HCT116 (cell line): ENCODE measurements around the gene HOGA1. TPM values are rescaled to one million over a fixed set of nuclear protein-coding genes. Genes with fewer than 3 reads are reported as not detected.
A peak's percentile ranks its signal among the peaks of the same experiment; 100 is the strongest.
"Not testable (repeated sequence)": the region's sequence is repeated elsewhere in the genome, so short reads cannot be mapped to it uniquely, and the experiment has no call there.

Source experiments
- ATAC-seq: fragments of 200-7000 bp; cut with Tn5 transposase; 2 replicates; pipeline ENCODE4 v1.9.1; 2020; ENCODE audit warnings: mild to moderate bottlenecking, moderate library complexity
- BruUV-seq: library from RNA; stranded (reverse); fragments of 400-500 nt; replicated peaks from 2 replicates; lab custom pipeline; 2021; lab: Mats Ljungman, UMichigan
- CTCF ChIA-PET: fragments of 300-600 bp; sonication (Branson Sonifier 250); formaldehyde crosslinking; loops from one replicate; lab custom pipeline; 2021; ENCODE audit warnings: antibody characterized with exemption; lab: Charles Lee
- POLR2A ChIA-PET: fragments of 300-600, 350-600 bp; sonication (Branson Sonifier 250); formaldehyde crosslinking; loops from one replicate; lab custom pipeline; 2021; ENCODE audit warnings: antibody characterized with exemption; lab: Charles Lee
- RAD21 ChIA-PET, 2 experiments: fragments of 300-600 bp; sonication (Branson Sonifier 250); formaldehyde crosslinking; loops; one replicate each; lab custom pipeline; 2023; ENCODE audit warnings: low total read pairs in 2 of 2; ENCODE audit not compliant: uncharacterized antibody in 2 of 2, unreplicated experiment in 2 of 2, low non-redundant PET in 1 of 2; lab: Charles Lee
- DNase-seq: peaks from one replicate; pipeline ENCODE4 v3.0.0-alpha.2; 2010; ENCODE audit warnings: low read depth, low spot score
- H2AFZ ChIP-seq: fragments of 200-600 bp; shearing (Covaris generic), sonication (generic); 2 replicates; pipeline ENCODE4 v1.6.1; 2017; ENCODE audit warnings: low read depth, mixed run types, mixed read lengths, antibody characterized with exemption, low read length; ENCODE audit not compliant: poor library complexity, severe bottlenecking
- H3K27ac ChIP-seq: 2 replicates; pipeline ENCODE4 v1.5.1; 2012; ENCODE audit warnings: low read depth, low read length
- H3K27me3 ChIP-seq: fragments of 200-600 bp; sonication (generic); 2 replicates; pipeline ENCODE4 v1.6.1; 2016; ENCODE audit warnings: mixed run types, low read length, mixed read lengths; ENCODE audit not compliant: insufficient read depth
- H3K36me3 ChIP-seq, 2 experiments: fragments of 200-500 bp in 1 of 2; fragments of 200-600 bp in 1 of 2; sonication (Bioruptor generic) in 1 of 2; sonication (generic) in 1 of 2; 2 replicates each; pipeline versions ENCODE4 v1.5.1 to v1.6.1; 2014 to 2016; ENCODE audit warnings: low read length in 2 of 2, inconsistent platforms in 1 of 2, mixed read lengths in 1 of 2, mixed run types in 1 of 2; ENCODE audit not compliant: insufficient read depth in 2 of 2, control insufficient read depth in 1 of 2
- H3K4me1 ChIP-seq, 2 experiments: fragments of 200-600 bp in 1 of 2; sonication (generic) in 1 of 2; 2 replicates each; pipeline versions ENCODE4 v1.5.1 to v1.6.1; 2012 to 2017; ENCODE audit warnings: low read length in 2 of 2, inconsistent platforms in 1 of 2, mild to moderate bottlenecking in 1 of 2, mixed read lengths in 1 of 2, mixed run types in 1 of 2, moderate library complexity in 1 of 2; ENCODE audit not compliant: insufficient read depth in 2 of 2, control insufficient read depth in 1 of 2
- H3K4me2 ChIP-seq: fragments of 200-600 bp; sonication (generic); 2 replicates; pipeline ENCODE4 v1.6.1; 2017; ENCODE audit warnings: mixed run types, low read length, mixed read lengths
- H3K4me3 ChIP-seq, 2 experiments: fragments of 200-600 bp in 1 of 2; sonication (generic) in 1 of 2; replicated peaks in 1 of 2; 2 replicates each; pipeline ENCODE4 v1.5.1; 2011 to 2016; ENCODE audit warnings: low read length in 2 of 2, control low read depth in 1 of 2, low read depth in 1 of 2, mild to moderate bottlenecking in 1 of 2, mixed read lengths in 1 of 2, mixed run types in 1 of 2
- H3K79me2 ChIP-seq: fragments of 200-600 bp; sonication (generic); 2 replicates; pipeline ENCODE4 v1.6.1; 2017; ENCODE audit warnings: mild to moderate bottlenecking, mixed run types, low read length, moderate library complexity, mixed read lengths; ENCODE audit not compliant: insufficient read depth
- H3K9ac ChIP-seq: fragments of 200-600 bp; sonication (generic); 2 replicates; pipeline ENCODE4 v1.6.1; 2016; ENCODE audit warnings: low read length, mixed read lengths
- H3K9me2 ChIP-seq: fragments of 200-600 bp; sonication (generic), shearing (Covaris generic); 2 replicates; pipeline ENCODE4 v1.6.1; 2017; ENCODE audit warnings: mixed run types, mild to moderate bottlenecking, moderate library complexity; ENCODE audit not compliant: insufficient read depth
- H3K9me3 ChIP-seq, 2 experiments: fragments of 200-500 bp in 1 of 2; fragments of 200-600 bp in 1 of 2; sonication (Bioruptor generic) in 1 of 2; sonication (generic) in 1 of 2; 2 replicates each; pipeline ENCODE4 v1.6.1; 2014 to 2017; ENCODE audit warnings: low read length in 2 of 2, mixed read lengths in 2 of 2, inconsistent platforms in 1 of 2, low read depth in 1 of 2, mild to moderate bottlenecking in 1 of 2, mixed run types in 1 of 2, moderate library complexity in 1 of 2; ENCODE audit not compliant: control insufficient read depth in 1 of 2, insufficient read depth in 1 of 2
- H4K20me1 ChIP-seq: fragments of 200-600 bp; sonication (generic), shearing (Covaris generic); 2 replicates; pipeline ENCODE4 v1.6.1; 2017; ENCODE audit warnings: mixed run types, mild to moderate bottlenecking, moderate library complexity; ENCODE audit not compliant: insufficient read depth
- ATF3 ChIP-seq: IDR thresholded peaks from 2 replicates; pipeline ENCODE4 v1.6.1; 2012
- FOSL1 ChIP-seq: IDR thresholded peaks from 2 replicates; pipeline ENCODE4 v1.6.1; 2012; ENCODE audit warnings: low read depth
- POLR2A ChIP-seq: IDR thresholded peaks from 2 replicates; pipeline ENCODE4 v1.7.0; 2011; ENCODE audit warnings: borderline replicate concordance; ENCODE audit not compliant: insufficient read depth, insufficient read length; ENCODE audit errors: extremely low read depth
- TCF7L2 ChIP-seq: IDR thresholded peaks from 2 replicates; pipeline ENCODE4 v1.7.0; 2011; ENCODE audit warnings: borderline replicate concordance, inconsistent platforms; ENCODE audit not compliant: insufficient read depth, insufficient read length; ENCODE audit errors: extremely low read depth
- ZFX ChIP-seq: fragments of 450-650 bp; IDR thresholded peaks from 2 replicates; pipeline ENCODE4 v1.6.1; 2017
- intact Hi-C: fragments of 100-400 bp; cut with micrococcal nuclease; formaldehyde crosslinking; loops from 2 replicates; pipeline ENCODE4 v1.10.0; 2022
- total RNA-seq: library from RNA; stranded (reverse); gene quantifications from one replicate; pipeline ENCODE4 v1.2.1, GENCODE V29; 2021; ENCODE audit not compliant: unreplicated experiment

HOGA1 gene
- total RNA-seq, 1 experiment from 2014 or later: 1.6 TPM

- no peaks in the 10 kb centered on the region for H3K27me3 ChIP-seq
- H3K4me2 ChIP-seq: peak overlapping the region; percentile 85
- H3K4me1 ChIP-seq: peaks cover 8 to 18% of the 10 kb centered on the region in 2 experiments; a peak in 3 of 4 replicates
- H3K79me2 ChIP-seq: peaks cover 36% of the 10 kb centered on the region
- peak overlapping the region; percentile 67 for H3K27ac ChIP-seq
- H3K9me2 ChIP-seq: no peaks in the 10 kb centered on the region
- peak; percentile 29 for ATAC-seq
- intact Hi-C loops: no loop called here
- peak overlapping the region; percentile 94 for H3K9ac ChIP-seq
- H3K9me3 ChIP-seq: no peaks in the 10 kb centered on the region
- no peaks in the 10 kb centered on the region for H4K20me1 ChIP-seq
- no peak for DNase-seq
- H2AFZ ChIP-seq: no peak overlapping the region
- ChIA-PET POLR2A (interaction anchor here (1.0 to 1.8 kb wide), 2 partner anchors 8 to 69 kb away, joined by 3 to 8 read pairs; no protein-coding TSS in a partner anchor), RAD21 (no interaction called here)
- H3K4me3 ChIP-seq: peak overlapping the region; percentile 83 to 86
- H3K36me3 ChIP-seq: peaks cover 6 to 18% of the 10 kb centered on the region in 2 experiments; a peak in 2 of 4 replicates
- TSS peak; percentile 76 for BruUV-seq
- no peak for TF ChIP-seq POLR2A
- TF ChIP-seq FOSL1: no peak
- peak; percentile 83 for TF ChIP-seq ZFX
- no peak for TF ChIP-seq ATF3
- no peak for TF ChIP-seq TCF7L2
- TF ChIP-seq, all 23 proteins: peak for 1
- CTCF ChIA-PET: interaction anchor here (0.6 to 1.0 kb wide), 2 partner anchors 8 to 94 kb away, joined by 3 read pairs; no protein-coding TSS in a partner anchor
Observed at GRCh38 chr10:97640868-97641811, 57.0 kb downstream of the HOGA1 start.

GRCh38 chr10:97642471-97643159 is 58.4 kb downstream of the HOGA1 start:
- Histone ChIP-seq H3K79me2 (peaks cover 43% of the 10 kb centered on the region), H3K36me3 (peaks cover 6 to 18% of the 10 kb centered on the region in 2 experiments; a peak in 2 of 4 replicates), H3K4me1 (peaks cover 15 to 27% of the 10 kb centered on the region in 2 experiments)
- H3K27me3 ChIP-seq, RAD21 ChIA-PET, ATAC-seq, H2AFZ ChIP-seq, H3K9me2 ChIP-seq, H3K27ac ChIP-seq, CTCF ChIA-PET, H3K9me3 ChIP-seq, H4K20me1 ChIP-seq, intact Hi-C loops, DNase-seq, H3K4me3 ChIP-seq, H3K9ac ChIP-seq, H3K4me2 ChIP-seq, POLR2A ChIA-PET, BruUV-seq: not testable (repeated sequence)
